ENCODE results near the gene KIF11. TPM values are rescaled to one million over a fixed set of nuclear protein-coding genes. Genes with fewer than 3 reads are reported as not detected.
A peak's percentile ranks its signal among the peaks of the same experiment; 100 is the strongest.

KIF11 gene
- total and polyA plus RNA-seq, 2 donors (not counting 3 experiments of a cell fraction or from before 2014, with no cell fraction given), result 7.3 to 42.6 TPM

DNA sequence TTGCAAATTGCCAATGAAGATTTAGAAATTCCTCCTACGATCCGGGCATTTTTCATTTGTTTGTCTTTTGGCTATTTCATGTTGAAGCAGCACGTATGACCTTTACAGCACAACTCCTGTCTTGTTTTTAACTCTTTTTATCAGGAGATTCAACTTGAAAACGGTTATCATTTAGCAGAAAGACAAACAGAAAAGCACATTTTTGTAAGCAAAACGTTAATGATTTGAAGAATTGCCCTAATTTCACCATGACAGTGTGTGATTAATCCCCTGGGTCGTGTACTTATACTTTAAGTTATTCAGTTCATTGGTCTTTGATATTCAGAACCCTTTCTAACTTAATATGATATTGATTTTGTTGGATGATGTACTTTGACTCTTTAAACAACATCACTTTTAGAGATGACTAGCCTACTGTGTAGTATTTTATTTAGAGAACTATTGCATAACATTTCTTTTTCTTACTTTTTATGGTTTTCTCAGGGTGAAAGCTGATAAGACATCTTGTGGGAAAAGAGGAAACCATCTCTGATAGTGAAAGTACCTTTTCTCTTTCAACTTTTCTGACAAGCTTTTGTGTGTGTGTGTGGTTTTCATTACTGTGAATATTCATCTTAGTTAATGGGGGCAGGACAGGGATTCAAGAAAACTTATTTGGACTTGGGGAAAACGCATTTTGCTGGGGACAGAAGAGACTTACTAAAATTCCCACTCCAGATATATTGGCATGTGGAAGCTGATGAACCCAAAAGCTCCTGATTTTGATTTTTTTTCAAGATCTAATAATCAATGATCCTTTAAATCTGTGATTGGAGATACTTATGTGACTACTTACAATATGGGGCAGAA lies 105.0 kb downstream of the KIF11 start:
- no peak for FAIRE-seq
- peaks cover 19% of the 10 kb centered on the region for H3K79me2 ChIP-seq (ENCODE audit: control insufficient read depth, insufficient read depth, low read length)
- no TSS peak for BruUV-seq (replicated peaks)

More for the DNA sequence above, 105.0 kb downstream of the KIF11 start:
- Histone ChIP-seq H3K27ac (ENCODE audit: insufficient read depth, low read depth, low read length) (no peak overlapping the region), H2AFZ (ENCODE audit: low read depth, low read length) (no peak overlapping the region), H3K9ac (replicated peaks; ENCODE audit: extremely low read depth, insufficient read depth, low read length) (no peak overlapping the region), H3K9me3 (replicated peaks; ENCODE audit: control insufficient read depth, insufficient read depth, low read length) (no peaks in the 10 kb centered on the region), H4K20me1 (replicated peaks; ENCODE audit: control insufficient read depth, extremely low read depth, insufficient read depth, low read length) (no peaks in the 10 kb centered on the region), H3K4me3 (replicated peaks in 1 of 3; ENCODE audit: insufficient read depth in 1 of 3, low read depth in 1 of 3, low read length in 3 of 3) (no peak overlapping the region), H3K4me1 (ENCODE audit: control insufficient read depth, extremely low read depth, insufficient read depth, low read length) (peaks cover 61% of the 10 kb centered on the region), H3K9me1 (replicated peaks; ENCODE audit: control insufficient read depth, extremely low read depth, insufficient read depth, low read length) (no peaks in the 10 kb centered on the region), H3K27me3 (ENCODE audit: control insufficient read depth in 2 of 2, insufficient read depth in 2 of 2, low read length in 2 of 2) (no peaks in the 10 kb centered on the region), H3K4me2 (ENCODE audit: insufficient read depth, low read length) (no peak overlapping the region), H3K36me3 (ENCODE audit: control insufficient read depth in 2 of 2, extremely low read depth in 1 of 2, insufficient read depth in 2 of 2, low read length in 2 of 2) (peaks cover 2 to 17% of the 10 kb centered on the region in 2 experiments)
- dilution Hi-C loops (cut with MboI; ENCODE audit: extremely low pct_ligation_motif_present, low sequenced_read_pairs), result no loop called here
- POLR2A ChIA-PET, result no interaction called here
- peak; percentile 56 for DNase-seq (ENCODE audit: low read depth, low spot score)
- intact Hi-C loops (cut with micrococcal nuclease), result loop anchor here (2.0 kb wide), 1 partner anchor 59 kb away; no protein-coding TSS in a partner anchor
- CTCF ChIA-PET, result interaction anchor here (0.8 to 2.1 kb wide), 8 partner anchors 8 to 359 kb away, joined by 3 to 6 read pairs (median 5); partner anchors contain the start of gene HHEX
- TF ChIP-seq MYC (IDR thresholded peaks at IDR 0.05; ENCODE audit: low read depth, low read length) (no peak), FOS (IDR thresholded peaks at IDR 0.05; ENCODE audit: borderline replicate concordance, insufficient read depth, low read length) (no peak), POLR2A (IDR thresholded peaks at IDR 0.05; ENCODE audit: low read depth, low read length) (no peak), GATA2 (IDR thresholded peaks at IDR 0.05; ENCODE audit: insufficient read depth, insufficient read length, low read depth, low read length) (no peak), JUN (IDR thresholded peaks at IDR 0.05; ENCODE audit: borderline replicate concordance, insufficient read depth, insufficient read length, low read depth) (no peak), POLR2AphosphoS5 (IDR thresholded peaks at IDR 0.05; ENCODE audit: insufficient read depth, low read depth, low read length) (no peak), EZH2 (IDR thresholded peaks at IDR 0.05; ENCODE audit: borderline replicate concordance, low read depth, low read length, severe bottlenecking) (no peak)
- TF ChIP-seq, protein P1, sequence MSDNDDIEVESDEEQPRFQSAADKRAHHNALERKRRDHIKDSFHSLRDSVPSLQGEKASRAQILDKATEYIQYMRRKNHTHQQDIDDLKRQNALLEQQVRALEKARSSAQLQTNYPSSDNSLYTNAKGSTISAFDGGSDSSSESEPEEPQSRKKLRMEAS (IDR thresholded peaks at IDR 0.05; ENCODE audit: insufficient read depth, insufficient read length), result no peak
- TF ChIP-seq, protein P2, sequence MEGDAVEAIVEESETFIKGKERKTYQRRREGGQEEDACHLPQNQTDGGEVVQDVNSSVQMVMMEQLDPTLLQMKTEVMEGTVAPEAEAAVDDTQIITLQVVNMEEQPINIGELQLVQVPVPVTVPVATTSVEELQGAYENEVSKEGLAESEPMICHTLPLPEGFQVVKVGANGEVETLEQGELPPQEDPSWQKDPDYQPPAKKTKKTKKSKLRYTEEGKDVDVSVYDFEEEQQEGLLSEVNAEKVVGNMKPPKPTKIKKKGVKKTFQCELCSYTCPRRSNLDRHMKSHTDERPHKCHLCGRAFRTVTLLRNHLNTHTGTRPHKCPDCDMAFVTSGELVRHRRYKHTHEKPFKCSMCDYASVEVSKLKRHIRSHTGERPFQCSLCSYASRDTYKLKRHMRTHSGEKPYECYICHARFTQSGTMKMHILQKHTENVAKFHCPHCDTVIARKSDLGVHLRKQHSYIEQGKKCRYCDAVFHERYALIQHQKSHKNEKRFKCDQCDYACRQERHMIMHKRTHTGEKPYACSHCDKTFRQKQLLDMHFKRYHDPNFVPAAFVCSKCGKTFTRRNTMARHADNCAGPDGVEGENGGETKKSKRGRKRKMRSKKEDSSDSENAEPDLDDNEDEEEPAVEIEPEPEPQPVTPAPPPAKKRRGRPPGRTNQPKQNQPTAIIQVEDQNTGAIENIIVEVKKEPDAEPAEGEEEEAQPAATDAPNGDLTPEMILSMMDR (IDR thresholded peaks at IDR 0.05; ENCODE audit: extremely low read depth in 1 of 2, insufficient read depth in 1 of 2, low read depth in 1 of 2, low read length in 2 of 2), result no peak

All from endothelial cell of umbilical vein (primary cell).